ENCODE measurements around the gene GSTT2B. TPM values are rescaled to one million over a fixed set of nuclear protein-coding genes. Genes with fewer than 3 reads are reported as not detected.
"Not testable (repeated sequence)": the region's sequence is repeated elsewhere in the genome, so short reads cannot be mapped to it uniquely, and the experiment has no call there.

The GSTT2B gene
- total and polyA plus RNA-seq, 2 donors, result 1.1 to 12.8 TPM

DNA sequence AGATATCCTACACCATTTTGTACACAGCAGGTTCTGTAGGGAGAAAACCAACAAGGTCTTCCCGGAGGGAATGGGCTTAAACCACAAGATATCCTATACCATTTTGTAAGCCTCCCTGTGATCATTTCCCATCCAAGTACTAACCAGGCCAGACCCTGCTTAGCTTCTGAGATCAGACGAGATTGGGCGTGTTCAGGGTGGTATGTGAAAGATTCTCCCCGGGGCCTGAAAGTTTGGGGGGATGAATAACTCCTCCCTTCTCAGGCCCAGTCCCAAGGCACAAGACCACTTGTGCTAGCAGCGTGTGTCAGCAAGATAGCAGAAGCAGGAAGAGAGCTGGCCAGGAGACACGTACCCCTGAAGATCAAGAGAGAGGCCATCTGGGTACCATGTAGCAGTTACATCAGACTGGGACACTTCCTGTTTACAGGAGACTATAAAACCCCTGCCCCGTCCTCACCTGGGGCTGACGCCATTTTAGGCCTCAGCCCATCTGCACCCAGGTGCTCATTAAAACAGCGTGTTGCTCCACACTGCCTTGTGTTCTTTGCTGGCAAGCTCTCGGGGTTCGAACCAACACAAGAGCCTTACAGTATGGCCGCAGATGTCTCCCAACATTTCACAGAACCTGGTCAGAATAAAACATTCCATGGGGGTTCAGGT lies 49.5 kb downstream of the GSTT2B start:
- DNase-seq (ENCODE audit: low read depth in 6 of 9, low spot score in 9 of 9), result no peak
- Histone ChIP-seq H3K4me1 (ENCODE audit: control insufficient read depth in 2 of 2, insufficient read depth in 2 of 2, low read length in 2 of 2) (peaks cover 4 to 24% of the 10 kb centered on the region in 2 donors), H3K27ac (ENCODE audit: low read depth in 1 of 2, low read length in 1 of 2) (no peak overlapping the region), H3K36me3 (ENCODE audit: control insufficient read depth in 2 of 2, insufficient read depth in 2 of 2, low read length in 1 of 2) (no peaks in the 10 kb centered on the region), H3K27me3 (ENCODE audit: control insufficient read depth in 2 of 2, insufficient read depth in 1 of 2, low read length in 1 of 2) (no peaks in the 10 kb centered on the region), H3K4me3 (ENCODE audit: low read length in 2 of 2) (no peak overlapping the region), H3K9me3 (ENCODE audit: control insufficient read depth in 2 of 2, insufficient read depth in 1 of 2, low read length in 1 of 2) (no peaks in the 10 kb centered on the region)
- 96% methylated on average over 12 of the region's 12 CpGs for WGBS

DNA sequence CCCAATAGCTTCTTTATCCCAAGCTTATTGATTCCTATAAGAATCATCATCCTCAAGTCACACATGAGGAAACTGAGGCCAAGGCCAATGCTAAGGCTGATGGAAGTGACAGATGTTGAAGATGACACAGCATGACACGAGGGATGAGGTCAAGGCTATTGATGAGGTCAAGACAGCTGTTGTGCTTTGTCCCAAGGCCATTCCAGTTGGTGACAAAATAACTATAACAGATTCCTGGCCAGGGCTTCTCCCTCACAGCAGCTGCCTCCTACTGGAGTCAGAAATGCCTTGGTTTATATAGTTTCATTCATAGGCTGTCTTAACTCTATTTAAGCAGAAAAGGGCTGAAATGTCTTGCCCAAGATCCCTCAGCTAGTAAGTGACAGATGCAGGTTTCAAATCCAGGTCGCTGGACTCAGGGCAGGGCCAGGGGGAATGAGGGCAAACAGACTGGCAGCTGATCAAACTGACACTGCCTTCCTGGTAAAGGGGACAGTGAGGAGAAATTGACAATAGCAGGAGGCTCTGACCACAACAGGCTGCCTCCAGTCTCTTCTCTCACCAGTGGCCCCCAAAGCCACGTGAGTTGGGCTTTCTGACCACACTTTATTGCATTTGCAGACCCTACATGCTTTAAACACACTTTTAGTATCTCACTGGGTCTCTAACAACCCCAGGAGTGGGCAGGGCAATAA lies 50.4 kb downstream of the GSTT2B start:
- no peak overlapping the region for H3K4me3 ChIP-seq (ENCODE audit: low read length in 2 of 2)

DNA sequence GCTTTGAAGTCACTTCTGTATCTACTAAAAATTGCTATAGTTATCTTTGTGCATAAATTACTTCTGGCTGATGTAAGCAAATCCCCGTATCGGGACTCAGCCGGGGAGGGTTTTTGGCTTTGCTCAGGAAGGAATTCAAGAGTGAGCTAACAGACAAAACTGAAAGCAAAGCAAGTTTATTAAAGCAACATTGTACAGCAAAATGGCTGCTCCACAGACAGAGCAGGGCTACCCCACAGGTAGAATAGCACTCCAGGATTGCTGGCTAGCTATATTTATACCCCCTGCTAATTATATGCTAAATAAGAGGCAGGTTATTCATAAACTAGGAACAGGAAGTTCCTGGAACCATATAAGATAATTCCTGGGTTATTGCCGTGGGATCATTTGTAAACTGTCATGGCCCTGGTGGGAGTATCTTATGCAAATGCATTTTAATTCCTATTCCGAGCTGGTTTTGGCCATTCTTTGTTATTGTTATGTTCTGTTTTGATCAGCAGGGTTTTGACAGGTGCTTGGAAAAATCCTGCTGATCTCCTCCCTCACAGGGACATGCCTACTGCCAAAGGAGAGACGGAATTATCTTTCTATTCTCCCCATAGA lies 51.6 kb downstream of the GSTT2B start:
- Histone ChIP-seq H3K27me3 (ENCODE audit: control insufficient read depth in 2 of 2, insufficient read depth in 1 of 2, low read length in 1 of 2) (no peaks in the 10 kb centered on the region), H3K4me3 (ENCODE audit: low read length in 2 of 2) (no peak overlapping the region), H3K4me1 (ENCODE audit: control insufficient read depth in 2 of 2, insufficient read depth in 2 of 2, low read length in 2 of 2) (peaks cover 4 to 29% of the 10 kb centered on the region in 2 donors), H3K27ac (ENCODE audit: low read depth in 1 of 2, low read length in 1 of 2) (no peak overlapping the region), H3K36me3 (ENCODE audit: control insufficient read depth in 2 of 2, insufficient read depth in 2 of 2, low read length in 1 of 2) (no peaks in the 10 kb centered on the region), H3K9me3 (ENCODE audit: control insufficient read depth in 2 of 2, insufficient read depth in 1 of 2, low read length in 1 of 2) (no peaks in the 10 kb centered on the region)
- DNase-seq (ENCODE audit: low read depth in 6 of 9, low spot score in 9 of 9), result no peak
- WGBS, result 78% methylated on average over 6 of the region's 6 CpGs

More for the DNA sequence above, 50.4 kb downstream of the GSTT2B start:
- Histone ChIP-seq H3K9me3 (ENCODE audit: control insufficient read depth in 2 of 2, insufficient read depth in 1 of 2, low read length in 1 of 2) (no peaks in the 10 kb centered on the region), H3K27me3 (ENCODE audit: control insufficient read depth in 2 of 2, insufficient read depth in 1 of 2, low read length in 1 of 2) (no peaks in the 10 kb centered on the region), H3K27ac (ENCODE audit: low read depth in 1 of 2, low read length in 1 of 2) (no peak overlapping the region), H3K4me1 (ENCODE audit: control insufficient read depth in 2 of 2, insufficient read depth in 2 of 2, low read length in 2 of 2) (peaks cover 4 to 24% of the 10 kb centered on the region in 2 donors), H3K36me3 (ENCODE audit: control insufficient read depth in 2 of 2, insufficient read depth in 2 of 2, low read length in 1 of 2) (no peaks in the 10 kb centered on the region)
- 94% methylated on average over 3 of the region's 3 CpGs for WGBS
- DNase-seq (ENCODE audit: low read depth in 6 of 9, low spot score in 9 of 9), result no peak

DNA sequence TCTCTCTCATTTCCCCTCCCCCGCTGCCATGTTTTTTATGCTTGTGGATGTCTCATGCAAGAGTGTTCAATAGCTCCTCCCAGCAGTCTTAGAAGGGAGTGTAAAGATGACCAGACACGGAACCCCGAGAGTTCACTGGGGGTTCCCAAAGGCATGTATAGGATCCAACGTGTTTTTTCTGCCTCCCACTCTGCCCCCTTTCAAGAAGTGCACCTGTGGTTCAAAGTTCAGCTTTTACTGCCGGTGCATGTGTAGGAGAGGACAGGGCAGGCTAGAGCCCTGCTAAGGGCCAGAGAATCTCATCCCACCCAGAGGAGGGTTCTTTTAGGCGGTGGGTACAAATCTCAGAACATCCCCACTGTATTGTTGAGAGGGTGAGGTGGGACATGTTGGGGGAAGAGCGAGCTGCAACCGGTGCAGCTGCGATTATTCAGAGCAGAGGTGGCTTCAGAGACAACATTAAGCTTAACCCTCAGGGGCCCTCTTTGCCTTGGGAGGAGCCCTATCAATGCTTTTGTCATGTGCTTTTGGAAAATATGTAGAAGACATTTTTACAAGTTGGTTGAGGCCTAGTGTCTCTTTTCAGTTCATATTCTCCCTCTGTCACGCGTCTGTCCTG lies 52.3 kb downstream of the GSTT2B start:
- WGBS, result 94% methylated on average over 11 of the region's 11 CpGs
- H3K4me3 ChIP-seq (ENCODE audit: low read length in 2 of 2), result no peak overlapping the region
- H3K9me3 ChIP-seq (ENCODE audit: control insufficient read depth in 2 of 2, insufficient read depth in 1 of 2, low read length in 1 of 2), result no peaks in the 10 kb centered on the region
- H3K4me1 ChIP-seq (ENCODE audit: control insufficient read depth in 2 of 2, insufficient read depth in 2 of 2, low read length in 2 of 2), result peaks cover 4 to 27% of the 10 kb centered on the region in 2 donors
- no peaks in the 10 kb centered on the region for H3K36me3 ChIP-seq (ENCODE audit: control insufficient read depth in 2 of 2, insufficient read depth in 2 of 2, low read length in 1 of 2)
- no peaks in the 10 kb centered on the region for H3K27me3 ChIP-seq (ENCODE audit: control insufficient read depth in 2 of 2, insufficient read depth in 1 of 2, low read length in 1 of 2)
- H3K27ac ChIP-seq (ENCODE audit: low read depth in 1 of 2, low read length in 1 of 2), result no peak overlapping the region
- DNase-seq (ENCODE audit: low read depth in 6 of 9, low spot score in 9 of 9), result no peak

DNA sequence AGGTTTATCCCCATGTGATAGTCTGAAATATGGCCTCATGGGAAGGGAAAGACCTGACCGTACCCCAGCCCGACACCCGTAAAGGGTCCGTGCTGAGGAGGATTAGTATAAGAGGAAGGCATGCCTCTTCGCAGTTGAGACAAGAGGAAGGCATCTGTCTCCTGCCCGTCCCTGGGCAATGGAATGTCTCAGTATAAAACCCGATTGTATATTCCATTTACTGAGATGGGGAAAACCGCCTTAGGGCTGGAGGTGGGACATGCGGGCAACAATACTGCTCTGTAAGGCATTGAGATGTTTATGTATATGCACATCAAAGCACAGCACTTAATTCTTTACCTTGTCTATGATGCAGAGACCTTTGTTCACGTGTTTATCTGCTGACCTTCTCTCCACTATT lies 53.6 kb downstream of the GSTT2B start:
- not testable (repeated sequence) for H3K4me3 ChIP-seq (ENCODE audit: low read length in 2 of 2); H3K27me3 ChIP-seq (ENCODE audit: control insufficient read depth in 2 of 2, insufficient read depth in 1 of 2, low read length in 1 of 2); H3K27ac ChIP-seq (ENCODE audit: low read depth in 1 of 2, low read length in 1 of 2); H3K36me3 ChIP-seq (ENCODE audit: control insufficient read depth in 2 of 2, insufficient read depth in 2 of 2, low read length in 1 of 2); H3K9me3 ChIP-seq (ENCODE audit: control insufficient read depth in 2 of 2, insufficient read depth in 1 of 2, low read length in 1 of 2); DNase-seq (ENCODE audit: low read depth in 6 of 9, low spot score in 9 of 9)
- 81% methylated on average over 10 of the region's 10 CpGs for WGBS
- H3K4me1 ChIP-seq (ENCODE audit: control insufficient read depth in 2 of 2, insufficient read depth in 2 of 2, low read length in 2 of 2), result peaks cover 0 to 19% of the 10 kb centered on the region in 2 donors

Other genes with a start within 250 kb of the GSTT2B start
- 1.4 TPM for gene ZNF70, start 210.1 kb downstream of the GSTT2B start, total RNA-seq
- gene ZNF70, start 210.1 kb downstream of the GSTT2B start, polyA plus RNA-seq, result 1.7 TPM
- 1.3 TPM for gene VPREB3, start 206.8 kb downstream of the GSTT2B start, total RNA-seq
- gene VPREB3, start 206.8 kb downstream of the GSTT2B start, polyA plus RNA-seq, result 11.4 TPM
- gene C22orf15, start 198.2 kb downstream of the GSTT2B start, total RNA-seq, result 3.3 TPM
- gene C22orf15, start 198.2 kb downstream of the GSTT2B start, polyA plus RNA-seq, result 1.3 TPM
- gene CHCHD10, start 193.2 kb downstream of the GSTT2B start, total RNA-seq, result 20.0 TPM
- 64.0 TPM for gene CHCHD10, start 193.2 kb downstream of the GSTT2B start, polyA plus RNA-seq
- gene MMP11, start 188.3 kb downstream of the GSTT2B start, total RNA-seq, result 3.9 TPM
- gene MMP11, start 188.3 kb downstream of the GSTT2B start, polyA plus RNA-seq, result 3.8 TPM
- gene SMARCB1, start 174.2 kb downstream of the GSTT2B start, total RNA-seq, result 72.0 TPM
- 35.3 TPM for gene SMARCB1, start 174.2 kb downstream of the GSTT2B start, polyA plus RNA-seq
- 2.9 TPM for gene DERL3, start 122.2 kb downstream of the GSTT2B start, total RNA-seq
- gene DERL3, start 122.2 kb downstream of the GSTT2B start, polyA plus RNA-seq, result 2.5 TPM
- 4.3 TPM for gene SLC2A11, start 103.3 kb downstream of the GSTT2B start, total RNA-seq
- 8.8 TPM for gene SLC2A11, start 103.3 kb downstream of the GSTT2B start, polyA plus RNA-seq
- 400 TPM for gene MIF, start 66.8 kb downstream of the GSTT2B start, total RNA-seq
- 363 TPM for gene MIF, start 66.8 kb downstream of the GSTT2B start, polyA plus RNA-seq
- gene DDTL, start 5.7 kb upstream of the GSTT2B start, total RNA-seq, result 1.3 TPM
- gene DDTL, start 5.7 kb upstream of the GSTT2B start, polyA plus RNA-seq, result 3.1 TPM
- 95.7 TPM for gene DDT, start 13.2 kb upstream of the GSTT2B start, total RNA-seq
- 111 TPM for gene DDT, start 13.2 kb upstream of the GSTT2B start, polyA plus RNA-seq
- not detected for gene GSTT2, start 18.9 kb upstream of the GSTT2B start, total RNA-seq
- gene GSTT2, start 18.9 kb upstream of the GSTT2B start, polyA plus RNA-seq, result 3.3 TPM
- gene GSTT4, start 44.3 kb upstream of the GSTT2B start, total RNA-seq, result not detected
- gene GSTT4, start 44.3 kb upstream of the GSTT2B start, polyA plus RNA-seq, result not detected
- gene CABIN1, start 50.1 kb upstream of the GSTT2B start, total RNA-seq, result 34.3 TPM
- gene CABIN1, start 50.1 kb upstream of the GSTT2B start, polyA plus RNA-seq, result 59.7 TPM
- gene SUSD2, start 220.3 kb upstream of the GSTT2B start, total RNA-seq, result 0.33 TPM
- 4.1 TPM for gene SUSD2, start 220.3 kb upstream of the GSTT2B start, polyA plus RNA-seq

Measured in thymus (tissue), 11 donors.